Myocyte (in vitro differentiated cells): ENCODE data around the gene SLC15A1. TPM values are rescaled to one million over a fixed set of nuclear protein-coding genes. Genes with fewer than 3 reads are reported as not detected.
A peak's percentile ranks its signal among the peaks of the same experiment; 100 is the strongest.

Source experiments
- DNase-seq: peaks from one replicate; pipeline ENCODE4 v3.0.0-alpha.2; 2012; ENCODE audit warnings: low read depth
- total RNA-seq: library from RNA; depleted of rRNA; stranded (reverse); fragments of >200 nt; gene quantifications from 2 replicates; pipeline ENCODE4 v1.2.3, GENCODE V29; 2014

The SLC15A1 gene
- total RNA-seq, 1 donor from 2014 or later = not detected

- no peak for DNase-seq
These were observed 45.0 kb downstream of the SLC15A1 start for GRCh38 chr13:98707281-98707999.

DNA sequence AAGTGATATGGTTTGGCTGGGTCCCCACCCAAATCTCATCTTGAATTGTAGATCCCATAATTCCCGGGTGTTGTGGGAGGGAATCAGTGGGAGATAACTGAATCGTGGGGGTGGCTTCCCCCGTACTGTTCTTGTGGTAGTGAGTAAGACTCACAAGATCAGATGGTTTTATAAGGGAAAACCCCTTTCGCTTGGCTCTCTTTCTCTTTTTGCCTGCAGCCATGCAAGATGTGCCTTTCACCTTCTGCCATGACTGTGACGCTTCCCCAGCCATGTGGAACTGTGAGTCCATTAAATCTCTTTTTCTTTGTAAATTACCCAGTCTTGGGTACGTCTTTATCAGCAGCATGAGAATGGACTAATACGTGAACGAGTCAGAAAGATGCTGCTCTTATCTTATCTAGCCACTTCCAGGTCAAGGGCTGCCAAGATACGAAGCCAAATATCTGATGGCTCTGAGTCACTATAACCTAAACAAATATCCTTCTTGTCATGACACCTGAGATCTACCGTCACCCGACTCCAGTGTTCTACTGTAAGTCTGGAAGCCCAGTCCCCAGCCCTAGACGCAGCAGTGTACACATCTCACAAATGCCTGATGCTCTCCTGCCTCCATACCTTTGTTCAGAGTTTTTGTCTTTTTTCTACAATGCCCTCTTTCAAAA lies 45.9 kb downstream of the SLC15A1 start:
- no peak for DNase-seq

DNA sequence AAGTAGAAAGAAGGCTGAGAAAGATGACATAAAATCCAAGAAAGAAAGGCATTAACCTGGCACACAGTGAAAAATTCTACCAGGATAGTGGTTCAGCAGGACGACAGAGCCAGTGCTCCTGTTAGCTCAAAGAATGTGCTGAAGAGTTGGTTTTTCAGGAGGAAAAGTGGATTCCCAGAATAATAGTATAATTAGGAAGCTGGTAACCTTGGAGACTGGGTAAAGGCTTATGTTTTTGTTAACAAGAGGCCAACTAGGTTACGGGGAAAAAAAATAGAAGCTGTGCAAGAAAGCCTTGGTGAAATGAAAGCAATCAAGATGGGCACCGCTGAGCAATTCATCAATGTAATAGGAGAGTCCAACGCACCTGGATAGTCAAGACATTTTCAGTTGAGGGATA lies 54.7 kb downstream of the SLC15A1 start:
- no peak for DNase-seq

GRCh38 chr13:98693756-98694155 lies 58.7 kb downstream of the SLC15A1 start:
- no peak for DNase-seq

- DNase-seq = no peak
These were observed 61.1 kb downstream of the SLC15A1 start for GRCh38 chr13:98691360-98691759.

DNA sequence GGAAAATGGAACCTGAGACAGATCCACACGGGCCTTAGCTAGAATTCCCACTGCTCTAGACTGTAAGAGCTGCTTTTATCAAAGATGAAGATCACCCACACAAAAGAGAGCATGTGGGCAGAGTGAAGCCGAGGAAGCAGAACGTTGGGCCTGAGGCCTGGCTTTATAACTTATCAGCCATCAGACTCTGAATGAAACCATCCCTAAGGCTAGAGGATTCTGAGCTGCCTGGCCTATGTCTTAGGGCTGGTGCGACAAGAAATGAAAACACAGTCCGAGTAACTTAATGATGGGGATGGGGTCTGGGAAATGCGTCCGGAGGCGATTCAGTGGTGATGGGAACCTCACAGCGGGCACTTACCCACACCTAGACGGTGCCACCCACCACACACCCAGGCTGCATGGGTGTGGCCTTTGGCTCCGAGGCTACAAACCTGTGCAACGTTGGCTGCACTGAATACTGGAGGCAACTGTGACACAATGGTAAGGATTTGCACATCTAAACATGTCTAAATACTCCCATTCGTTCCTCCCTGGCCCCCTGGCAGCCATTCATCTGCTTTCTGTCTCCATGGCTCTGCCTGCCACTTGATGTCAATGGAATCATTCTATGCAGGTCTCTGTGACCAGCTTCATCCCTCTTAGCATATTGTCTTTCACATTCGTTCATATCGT lies 62.0 kb downstream of the SLC15A1 start:
- DNase-seq = no peak

DNA sequence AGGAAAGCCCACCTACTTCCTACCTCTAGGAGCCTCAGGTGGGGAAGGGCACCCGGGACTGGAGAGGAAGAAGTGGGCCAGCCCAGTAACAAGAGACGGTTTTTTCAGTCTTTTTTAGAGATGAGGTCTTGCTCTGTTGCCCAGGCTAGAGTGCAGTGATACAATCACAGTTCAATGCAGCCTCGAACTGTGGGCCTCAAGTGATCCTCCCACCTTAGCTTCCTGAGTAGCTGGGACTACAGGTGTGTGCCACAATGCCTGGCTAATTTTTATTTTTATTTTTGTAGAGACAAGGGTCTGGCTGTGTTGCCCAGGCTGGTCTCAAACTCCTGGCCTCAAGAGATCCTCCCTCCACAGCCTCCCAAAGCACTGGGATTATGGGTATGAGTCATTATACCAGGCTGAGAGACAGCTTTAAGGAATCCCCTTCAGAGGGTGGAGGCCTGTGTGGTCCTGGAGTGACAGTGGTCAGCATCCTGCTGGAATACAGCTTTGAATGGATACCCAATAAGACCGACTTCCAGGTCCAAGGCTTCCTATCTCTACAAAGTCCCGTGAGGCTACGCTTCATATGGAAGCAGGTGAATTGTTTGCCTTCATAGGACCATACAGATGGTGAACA lies 63.0 kb downstream of the SLC15A1 start:
- DNase-seq = no peak

DNA sequence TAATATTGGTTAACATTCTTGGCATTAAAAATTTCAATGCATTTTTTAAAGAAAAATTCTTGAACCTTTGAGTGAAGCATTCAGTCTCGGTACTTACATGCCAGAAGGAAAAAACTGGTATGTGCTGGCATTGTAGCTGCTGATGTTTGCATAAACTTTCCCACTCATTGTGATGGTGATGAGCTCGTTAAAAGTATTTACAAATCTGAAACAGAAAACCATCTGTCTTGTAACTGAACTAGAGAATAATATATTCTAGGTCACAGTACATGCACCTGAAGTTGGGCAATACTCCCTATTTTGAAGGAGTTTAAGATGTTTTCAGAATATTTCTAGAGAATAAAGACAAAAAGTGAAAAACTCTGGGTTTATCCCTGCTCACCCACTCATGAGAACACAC lies 64.1 kb downstream of the SLC15A1 start:
- no peak for DNase-seq

DNA sequence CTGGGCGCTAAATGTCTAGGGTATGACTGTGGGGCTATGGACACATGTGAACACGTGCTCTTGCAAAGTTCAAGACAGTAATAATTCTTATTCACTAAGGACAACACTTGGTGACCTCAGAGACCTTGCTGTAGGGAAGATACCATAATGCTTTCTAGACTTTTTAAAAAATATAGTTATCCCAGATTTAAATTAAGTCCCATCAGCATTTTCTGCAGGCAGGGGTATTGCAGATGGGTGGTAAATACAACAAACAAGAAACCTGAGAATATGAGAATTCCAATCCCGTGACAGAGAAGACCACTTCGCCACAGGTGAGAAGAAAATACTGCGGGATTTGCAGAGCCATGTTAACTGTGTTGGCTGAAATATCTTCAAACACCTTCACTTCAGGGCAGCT lies 65.2 kb downstream of the SLC15A1 start:
- no peak for DNase-seq

DNA sequence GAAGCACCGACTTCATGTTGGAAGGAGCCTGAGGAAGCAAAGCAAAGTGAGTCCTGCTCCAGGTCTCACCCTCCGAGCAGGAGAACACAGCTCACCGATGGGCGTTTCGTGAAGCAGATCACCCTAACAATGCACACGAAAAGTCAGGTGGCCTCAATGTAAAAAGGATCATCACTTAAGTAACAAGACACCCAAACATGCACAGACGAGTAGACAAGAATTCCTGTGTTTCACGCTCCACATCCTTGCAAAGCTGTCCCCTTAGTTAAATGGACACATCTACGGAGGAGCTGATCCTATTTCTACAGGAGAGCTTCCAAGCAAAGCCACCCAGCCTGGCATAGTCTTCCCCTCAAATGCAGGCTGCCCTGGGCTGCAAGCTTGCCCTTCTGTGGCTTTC lies 66.2 kb downstream of the SLC15A1 start:
- no peak for DNase-seq

GRCh38 chr13:98685146-98685545 lies 67.3 kb downstream of the SLC15A1 start:
- no peak for DNase-seq

GRCh38 chr13:98681049-98681448 lies 71.4 kb downstream of the SLC15A1 start:
- no peak for DNase-seq

DNA sequence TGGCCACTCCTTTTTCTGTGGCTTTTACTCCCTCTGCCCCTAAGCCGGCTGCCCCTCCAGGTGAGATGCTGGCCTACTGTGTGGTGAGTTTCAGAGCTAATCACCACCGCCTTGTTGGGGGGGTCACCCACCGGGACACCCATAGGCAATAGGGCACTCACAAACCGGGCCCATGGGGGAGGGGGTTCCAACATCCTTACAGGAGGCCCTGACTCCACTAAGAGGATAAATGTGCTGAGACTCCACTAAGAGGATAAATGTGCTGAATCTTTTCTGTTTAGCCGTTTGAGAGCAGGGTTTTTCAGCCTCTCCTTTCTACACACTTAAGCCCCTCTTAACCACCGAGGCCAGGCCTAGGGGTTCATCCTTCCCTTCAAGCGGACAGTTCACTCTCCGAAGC lies 73.7 kb downstream of the SLC15A1 start:
- DNase-seq = no peak

DNA sequence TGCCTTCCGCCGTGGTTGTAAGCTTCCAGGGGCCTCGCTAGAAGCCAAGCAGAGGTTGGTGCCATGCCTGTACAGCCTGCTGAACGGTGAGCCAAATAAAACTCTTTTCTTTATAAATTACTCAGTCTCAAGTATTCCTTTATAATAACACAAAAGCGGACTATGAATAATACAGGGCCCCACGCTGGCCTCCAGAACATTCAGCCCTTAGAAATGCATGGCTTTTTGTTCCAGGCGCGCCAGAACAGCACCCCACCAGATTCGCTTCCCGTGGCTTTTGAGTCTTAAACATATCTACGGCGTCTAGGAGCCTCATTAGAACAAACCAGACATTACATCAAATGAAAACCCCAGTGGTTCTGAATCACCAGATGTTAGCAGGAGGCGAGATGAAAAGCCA lies 75.1 kb downstream of the SLC15A1 start:
- no peak for DNase-seq

GRCh38 chr13:98676239-98676638 lies 76.2 kb downstream of the SLC15A1 start:
- no peak for DNase-seq

GRCh38 chr13:98675837-98676236 lies 76.6 kb downstream of the SLC15A1 start:
- no peak for DNase-seq

- no peak for DNase-seq
These were observed 77.4 kb downstream of the SLC15A1 start for GRCh38 chr13:98675066-98675465.

DNA sequence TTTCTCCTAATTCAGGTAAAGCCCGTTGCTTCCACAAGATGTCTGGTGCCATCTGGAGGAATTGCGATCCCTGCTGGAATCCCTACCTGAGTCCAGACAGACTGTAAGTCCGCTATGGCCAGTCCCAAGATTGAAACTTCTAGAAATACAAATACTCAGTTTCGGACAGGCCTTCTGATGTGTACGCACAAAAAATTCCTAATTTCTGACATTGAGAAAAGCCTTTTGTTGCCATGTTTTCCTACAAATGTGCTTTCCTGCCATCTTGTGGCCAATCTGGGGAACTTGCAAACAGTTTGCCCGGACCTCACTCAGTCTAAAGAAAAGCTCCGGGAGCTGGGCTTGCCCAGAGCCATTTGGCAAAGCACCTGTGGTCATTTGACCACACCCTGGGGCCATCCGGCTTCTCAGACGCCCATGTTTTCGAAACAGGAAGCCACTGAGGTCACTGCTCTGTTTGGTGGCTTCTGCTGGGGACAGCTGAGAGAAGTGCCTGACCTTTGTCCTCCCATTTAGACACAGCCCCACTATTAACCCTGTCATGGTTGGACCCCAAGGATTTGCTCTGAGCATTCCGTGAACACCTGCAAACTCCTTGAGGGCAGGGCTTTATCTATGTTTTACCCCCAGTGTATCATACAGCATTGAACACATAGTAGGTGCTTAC lies 79.4 kb downstream of the SLC15A1 start:
- peak; percentile 92 for DNase-seq

DNA sequence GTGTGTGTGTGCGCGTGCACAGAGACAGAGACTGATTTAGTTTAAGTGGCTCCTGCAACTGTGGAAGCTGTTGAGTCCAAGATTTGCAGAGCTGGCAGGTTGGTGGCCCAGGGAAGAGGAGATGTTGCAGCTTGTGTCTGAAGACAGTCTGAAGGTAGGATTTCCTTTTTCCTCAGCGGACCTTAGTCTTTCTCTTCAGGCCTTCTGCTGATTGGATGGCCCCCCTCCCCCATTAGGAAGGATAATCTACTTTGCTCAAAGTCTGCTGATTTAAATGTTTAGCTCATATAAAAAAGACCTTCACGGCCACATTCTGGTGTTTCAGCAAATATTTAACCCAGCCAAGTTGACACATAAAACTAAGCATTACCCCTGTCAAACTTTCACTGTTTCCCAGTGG lies 84.3 kb downstream of the SLC15A1 start:
- no peak for DNase-seq

DNA sequence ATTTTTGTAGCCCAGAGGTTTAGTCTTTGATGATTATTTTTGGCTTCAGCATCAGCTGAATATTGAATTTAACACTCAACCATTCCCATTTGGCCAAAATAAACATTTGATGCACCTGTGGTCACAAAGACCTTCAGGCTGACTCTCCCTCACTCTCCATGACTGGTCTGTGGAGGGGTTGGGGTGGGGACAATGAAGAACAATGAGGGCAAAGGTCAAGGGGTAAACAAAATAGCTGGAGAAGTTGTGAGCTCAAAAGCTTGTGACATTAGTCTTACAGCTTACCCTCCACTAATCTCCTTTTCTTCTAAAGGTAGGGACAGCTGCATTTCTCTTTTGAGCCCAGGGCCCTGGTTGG lies 86.9 kb downstream of the SLC15A1 start:
- DNase-seq = no peak

DNA sequence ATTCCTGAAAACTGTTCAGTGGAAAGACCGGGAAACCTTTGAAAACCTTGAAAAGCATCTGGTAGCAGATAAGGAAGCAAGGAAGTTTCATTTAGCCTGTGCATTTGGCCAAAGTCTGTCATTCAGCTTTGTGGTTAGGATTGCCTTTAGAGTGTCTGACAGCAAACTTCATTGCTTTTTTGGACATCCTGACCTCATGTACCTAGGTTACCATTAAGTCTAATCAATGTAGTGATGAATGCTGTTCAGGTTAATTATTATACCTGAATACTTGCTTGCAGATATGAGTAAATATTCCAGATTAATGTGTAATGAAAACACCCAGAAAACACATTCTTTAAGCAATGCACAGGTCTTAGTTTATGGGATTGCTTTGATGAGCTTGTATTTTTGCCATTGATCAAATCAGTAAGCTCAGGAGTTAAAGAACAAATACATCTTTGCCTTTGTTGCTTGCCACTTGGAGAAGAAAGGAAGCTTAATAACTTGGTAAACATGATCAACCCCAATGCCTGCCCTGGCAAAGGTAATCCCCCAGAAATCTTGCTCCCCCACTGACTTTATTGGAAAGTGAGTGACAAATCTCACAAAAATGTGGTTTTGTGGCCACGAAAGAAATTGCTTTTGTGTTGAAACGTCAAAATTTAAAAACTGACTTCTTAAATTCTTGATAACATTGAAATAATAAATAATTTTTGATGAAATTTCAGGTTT lies 87.4 kb downstream of the SLC15A1 start:
- DNase-seq = no peak
